Measurements from ENCODE around the gene MYH15.

MYH15 gene

DNA sequence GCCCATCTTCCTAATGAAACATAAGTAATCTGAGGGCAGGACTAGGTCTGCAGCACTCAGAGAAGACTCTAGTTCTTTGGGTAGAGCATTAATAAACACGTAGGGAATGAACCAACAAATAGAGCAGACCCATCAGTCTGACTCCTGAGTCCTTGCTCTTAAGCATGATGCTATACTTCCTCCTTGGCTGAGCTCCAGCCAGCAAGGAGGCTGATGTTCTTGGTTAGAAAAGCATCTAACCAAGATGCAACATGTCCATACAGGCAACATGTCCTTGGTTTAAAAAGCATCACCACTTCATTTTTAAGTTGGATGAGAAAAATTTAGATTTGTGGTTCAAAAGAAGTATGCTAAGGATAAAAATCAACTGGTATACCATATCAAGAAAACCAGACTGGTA lies 8.5 kb upstream of the MYH15 start:
- H3K9ac ChIP-seq (ENCODE audit: low read length), result no peak overlapping the region
- H3K4ac ChIP-seq (ENCODE audit: low read depth in 1 of 2, low read length in 2 of 2), result no peak overlapping the region
- H3K27ac ChIP-seq (ENCODE audit: low read length, poor library complexity, severe bottlenecking), result no peak overlapping the region
- H3K9me3 ChIP-seq (ENCODE audit: control insufficient read depth, low read length), result no peaks in the 10 kb centered on the region
- no peak overlapping the region for H3K4me3 ChIP-seq (ENCODE audit: insufficient read depth in 1 of 2, low read depth in 1 of 2, low read length in 2 of 2)
- no peak overlapping the region for H2BK5ac ChIP-seq (ENCODE audit: low read depth, low read length, poor library complexity, severe bottlenecking)
- H4K8ac ChIP-seq (ENCODE audit: low read length), result no peak overlapping the region
- no peak overlapping the region for H2BK120ac ChIP-seq (ENCODE audit: low read depth, low read length)
- no peak overlapping the region for H2AK5ac ChIP-seq (ENCODE audit: low read length, severe bottlenecking)
- WGBS, result 83% methylated on average over 1 of the region's 1 CpG
- H3K4me2 ChIP-seq (ENCODE audit: low read length, poor library complexity, severe bottlenecking), result no peak overlapping the region
- no peaks in the 10 kb centered on the region for H3K36me3 ChIP-seq (ENCODE audit: control insufficient read depth in 1 of 2, insufficient read depth in 2 of 2, low read depth in 1 of 2, low read length in 2 of 2)
- no peak overlapping the region for H4K91ac ChIP-seq (ENCODE audit: low read length)
- H3K23ac ChIP-seq (ENCODE audit: low read length in 2 of 2), result no peak overlapping the region
- H3K4me1 ChIP-seq (ENCODE audit: control insufficient read depth, insufficient read depth, low read depth, low read length), result no peaks in the 10 kb centered on the region
- DNase-seq, result no peak
- H3K27me3 ChIP-seq (ENCODE audit: control insufficient read depth in 1 of 2, insufficient read depth in 1 of 2, low read length in 2 of 2), result no peaks in the 10 kb centered on the region
- H3K14ac ChIP-seq (ENCODE audit: low read length in 2 of 2), result no peak overlapping the region
- no peaks in the 10 kb centered on the region for H3K79me1 ChIP-seq (replicated peaks; ENCODE audit: low read length, poor library complexity, severe bottlenecking)
- no peak overlapping the region for H3K18ac ChIP-seq (ENCODE audit: low read depth in 1 of 2, low read length in 2 of 2)
- no peak overlapping the region for H2BK15ac ChIP-seq (ENCODE audit: low read depth, poor library complexity, severe bottlenecking)
- H2AFZ ChIP-seq (ENCODE audit: low read depth, low read length), result no peak overlapping the region
- no peak overlapping the region for H2BK12ac ChIP-seq (ENCODE audit: low read length in 2 of 2)

DNA sequence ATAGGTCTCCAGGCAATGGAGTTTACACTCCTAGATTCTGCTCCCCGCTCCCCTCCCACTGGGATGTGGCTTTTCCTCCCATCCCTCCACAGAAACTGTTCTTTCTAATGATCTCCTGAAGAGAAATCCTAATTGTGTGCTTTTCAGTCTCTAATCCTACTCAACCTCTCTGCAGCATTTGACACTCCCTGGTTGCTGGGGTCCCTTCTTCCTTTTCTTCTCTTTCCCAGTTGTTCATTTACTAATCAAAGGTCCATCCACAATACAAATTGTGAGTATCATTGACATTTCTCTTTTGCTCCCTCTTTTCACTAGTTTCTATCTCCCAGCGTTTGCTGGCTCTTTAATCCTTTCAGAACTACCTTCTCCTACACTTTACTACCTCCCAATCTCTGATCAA lies 6.5 kb upstream of the MYH15 start:
- Histone ChIP-seq H3K4ac (ENCODE audit: low read depth in 1 of 2, low read length in 2 of 2) (no peak overlapping the region), H3K27ac (ENCODE audit: low read length, poor library complexity, severe bottlenecking) (no peak overlapping the region), H3K4me2 (ENCODE audit: low read length, poor library complexity, severe bottlenecking) (no peak overlapping the region), H2AK5ac (ENCODE audit: low read length, severe bottlenecking) (no peak overlapping the region), H3K27me3 (ENCODE audit: control insufficient read depth in 1 of 2, insufficient read depth in 1 of 2, low read length in 2 of 2) (no peaks in the 10 kb centered on the region), H2BK5ac (ENCODE audit: low read depth, low read length, poor library complexity, severe bottlenecking) (no peak overlapping the region), H4K91ac (ENCODE audit: low read length) (no peak overlapping the region), H3K9me3 (ENCODE audit: control insufficient read depth, low read length) (no peaks in the 10 kb centered on the region), H2BK120ac (ENCODE audit: low read depth, low read length) (no peak overlapping the region), H3K79me1 (replicated peaks; ENCODE audit: low read length, poor library complexity, severe bottlenecking) (no peaks in the 10 kb centered on the region), H3K14ac (ENCODE audit: low read length in 2 of 2) (no peak overlapping the region), H3K18ac (ENCODE audit: low read depth in 1 of 2, low read length in 2 of 2) (no peak overlapping the region), H2BK12ac (ENCODE audit: low read length in 2 of 2) (no peak overlapping the region), H3K4me3 (ENCODE audit: insufficient read depth in 1 of 2, low read depth in 1 of 2, low read length in 2 of 2) (no peak overlapping the region), H3K4me1 (ENCODE audit: control insufficient read depth, insufficient read depth, low read depth, low read length) (no peaks in the 10 kb centered on the region), H2BK15ac (ENCODE audit: low read depth, poor library complexity, severe bottlenecking) (no peak overlapping the region), H2AFZ (ENCODE audit: low read depth, low read length) (no peak overlapping the region), H4K8ac (ENCODE audit: low read length) (no peak overlapping the region), H3K36me3 (ENCODE audit: control insufficient read depth in 1 of 2, insufficient read depth in 2 of 2, low read depth in 1 of 2, low read length in 2 of 2) (no peaks in the 10 kb centered on the region), H3K9ac (ENCODE audit: low read length) (no peak overlapping the region), H3K23ac (ENCODE audit: low read length in 2 of 2) (no peak overlapping the region)
- no peak for DNase-seq
- 82% methylated on average over 2 of the region's 2 CpGs for WGBS

DNA sequence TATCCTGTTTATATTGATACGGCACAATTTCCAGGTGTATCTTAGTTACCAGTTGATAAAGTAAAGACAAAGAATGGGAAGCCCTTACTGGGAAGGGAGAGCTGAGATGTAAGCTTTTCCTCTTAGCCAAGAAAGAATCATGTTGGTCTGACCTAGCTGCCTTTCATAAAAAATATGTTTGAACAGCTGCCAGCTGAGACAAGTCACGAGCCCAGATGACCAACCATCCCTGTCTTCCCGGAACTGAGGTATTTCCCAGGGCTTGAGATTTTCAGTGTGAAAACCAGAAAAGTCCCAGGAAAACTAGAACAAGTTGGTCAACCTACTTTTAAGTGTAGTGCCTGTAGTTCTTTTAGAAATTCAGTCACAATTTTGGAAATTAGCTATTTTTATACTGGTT lies 3.6 kb upstream of the MYH15 start:
- Histone ChIP-seq H3K27me3 (ENCODE audit: control insufficient read depth in 1 of 2, insufficient read depth in 1 of 2, low read length in 2 of 2) (no peaks in the 10 kb centered on the region), H3K4ac (ENCODE audit: low read depth in 1 of 2, low read length in 2 of 2) (no peak overlapping the region), H2AK5ac (ENCODE audit: low read length, severe bottlenecking) (no peak overlapping the region)

DNA sequence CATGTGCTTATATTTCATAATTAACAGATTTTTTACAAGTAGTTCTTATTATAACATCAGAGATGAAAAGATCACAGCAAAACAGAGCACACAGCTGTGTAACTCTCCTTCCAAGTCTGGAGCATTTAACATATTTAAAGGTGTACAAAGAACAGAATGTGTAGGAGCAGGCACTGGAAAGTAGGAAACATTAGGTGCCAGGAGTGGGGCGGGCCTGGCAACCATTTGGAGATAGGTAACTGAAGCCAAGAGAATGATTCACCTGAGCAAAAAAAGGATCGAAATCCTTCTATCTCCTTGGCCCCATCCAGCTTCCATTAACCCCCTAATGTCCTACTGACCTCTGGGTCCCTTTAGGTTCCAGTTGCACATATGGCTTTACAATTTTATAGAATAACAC lies 2.3 kb upstream of the MYH15 start:
- no peak overlapping the region for H3K9ac ChIP-seq (ENCODE audit: low read length)
- H3K9me3 ChIP-seq (ENCODE audit: control insufficient read depth, low read length), result no peaks in the 10 kb centered on the region
- no peak overlapping the region for H2BK120ac ChIP-seq (ENCODE audit: low read depth, low read length)
- DNase-seq, result no peak
- no peak overlapping the region for H3K27ac ChIP-seq (ENCODE audit: low read length, poor library complexity, severe bottlenecking)
- no peaks in the 10 kb centered on the region for H3K4me1 ChIP-seq (ENCODE audit: control insufficient read depth, insufficient read depth, low read depth, low read length)
- H2BK15ac ChIP-seq (ENCODE audit: low read depth, poor library complexity, severe bottlenecking), result no peak overlapping the region
- H2BK5ac ChIP-seq (ENCODE audit: low read depth, low read length, poor library complexity, severe bottlenecking), result no peak overlapping the region
- H4K8ac ChIP-seq (ENCODE audit: low read length), result no peak overlapping the region
- no peak overlapping the region for H2AFZ ChIP-seq (ENCODE audit: low read depth, low read length)
- no peak overlapping the region for H3K4me3 ChIP-seq (ENCODE audit: insufficient read depth in 1 of 2, low read depth in 1 of 2, low read length in 2 of 2)
- H2AK5ac ChIP-seq (ENCODE audit: low read length, severe bottlenecking), result no peak overlapping the region
- WGBS, result 94% methylated on average over 2 of the region's 2 CpGs
- H3K23ac ChIP-seq (ENCODE audit: low read length in 2 of 2), result no peak overlapping the region
- H3K4me2 ChIP-seq (ENCODE audit: low read length, poor library complexity, severe bottlenecking), result no peak overlapping the region
- no peak overlapping the region for H4K91ac ChIP-seq (ENCODE audit: low read length)
- H2BK12ac ChIP-seq (ENCODE audit: low read length in 2 of 2), result no peak overlapping the region
- H3K36me3 ChIP-seq (ENCODE audit: control insufficient read depth in 1 of 2, insufficient read depth in 2 of 2, low read depth in 1 of 2, low read length in 2 of 2), result no peaks in the 10 kb centered on the region
- no peak overlapping the region for H3K4ac ChIP-seq (ENCODE audit: low read depth in 1 of 2, low read length in 2 of 2)
- H3K18ac ChIP-seq (ENCODE audit: low read depth in 1 of 2, low read length in 2 of 2), result no peak overlapping the region
- H3K79me1 ChIP-seq (replicated peaks; ENCODE audit: low read length, poor library complexity, severe bottlenecking), result no peaks in the 10 kb centered on the region
- H3K27me3 ChIP-seq (ENCODE audit: control insufficient read depth in 1 of 2, insufficient read depth in 1 of 2, low read length in 2 of 2), result no peaks in the 10 kb centered on the region
- no peak overlapping the region for H3K14ac ChIP-seq (ENCODE audit: low read length in 2 of 2)

More for the DNA sequence above, 3.6 kb upstream of the MYH15 start:
- Histone ChIP-seq H3K23ac (ENCODE audit: low read length in 2 of 2) (no peak overlapping the region), H3K4me2 (ENCODE audit: low read length, poor library complexity, severe bottlenecking) (no peak overlapping the region), H3K18ac (ENCODE audit: low read depth in 1 of 2, low read length in 2 of 2) (no peak overlapping the region), H3K79me1 (replicated peaks; ENCODE audit: low read length, poor library complexity, severe bottlenecking) (no peaks in the 10 kb centered on the region), H3K36me3 (ENCODE audit: control insufficient read depth in 1 of 2, insufficient read depth in 2 of 2, low read depth in 1 of 2, low read length in 2 of 2) (no peaks in the 10 kb centered on the region), H2BK15ac (ENCODE audit: low read depth, poor library complexity, severe bottlenecking) (no peak overlapping the region), H4K91ac (ENCODE audit: low read length) (no peak overlapping the region), H2BK12ac (ENCODE audit: low read length in 2 of 2) (no peak overlapping the region), H2AFZ (ENCODE audit: low read depth, low read length) (no peak overlapping the region), H4K8ac (ENCODE audit: low read length) (no peak overlapping the region), H3K27ac (ENCODE audit: low read length, poor library complexity, severe bottlenecking) (no peak overlapping the region), H2BK120ac (ENCODE audit: low read depth, low read length) (no peak overlapping the region), H3K14ac (ENCODE audit: low read length in 2 of 2) (no peak overlapping the region), H3K4me1 (ENCODE audit: control insufficient read depth, insufficient read depth, low read depth, low read length) (no peaks in the 10 kb centered on the region), H3K9ac (ENCODE audit: low read length) (no peak overlapping the region), H2BK5ac (ENCODE audit: low read depth, low read length, poor library complexity, severe bottlenecking) (no peak overlapping the region), H3K9me3 (ENCODE audit: control insufficient read depth, low read length) (no peaks in the 10 kb centered on the region), H3K4me3 (ENCODE audit: insufficient read depth in 1 of 2, low read depth in 1 of 2, low read length in 2 of 2) (no peak overlapping the region)
- DNase-seq, result no peak
- 90% methylated on average over 3 of the region's 3 CpGs for WGBS
